Testis (tissue), 2 donors: Measurements from ENCODE around the gene DMD.

Experiments
- CTCF ChIP-seq, 3 experiments: fragments of 450-650 bp in 2 of 3; fragments of 200-600 bp in 1 of 3; sonication (generic) in 1 of 3; IDR thresholded peaks; one replicate each; pipeline ENCODE4 v1.5.1; 2016 to 2019; ENCODE audit warnings: antibody characterized with exemption in 3 of 3, mild to moderate bottlenecking in 2 of 3, moderate library complexity in 1 of 3
- POLR2A ChIP-seq: fragments of 450-650 bp; IDR thresholded peaks from one replicate; pipeline ENCODE4 v1.6.1; 2017; ENCODE audit warnings: antibody characterized with exemption, mild to moderate bottlenecking, moderate library complexity

GRCh38 chrX:31302573-31303075 is 1908.7 kb downstream of the DMD start:
- no peak for TF ChIP-seq CTCF (IDR thresholded peaks at IDR 0.05)
- no peak for TF ChIP-seq POLR2A
